Right ventricle myocardium inferior (tissue), 1 donor: ENCODE data around the gene DPYD. TPM values are rescaled to one million over a fixed set of nuclear protein-coding genes. Genes with fewer than 3 reads are reported as not detected.

Experiments used
- ATAC-seq: fragments of 200-7000 bp; cut with Tn5 transposase; one replicate; pipeline ENCODE4 v1.9.1; 2020; ENCODE audit warnings: mild to moderate bottlenecking, moderate library complexity
- DNase-seq: peaks from one replicate; pipeline ENCODE4 v3.0.0; 2021; ENCODE audit errors: missing footprints
- intact Hi-C: fragments of 100-400 bp; cut with DNase I; formaldehyde crosslinking; loops from one replicate; pipeline ENCODE4 v1.11.0; 2022
- total RNA-seq: library from RNA; stranded (reverse); fragmentation: NEBNext Ultra II Directional; extraction: Animal tissue kit (Norgen Biotek cat#: 25700); gene quantifications from one replicate; pipeline ENCODE4 v1.2.1, GENCODE V29; 2021
- donor health status: DM: no; HTN: yes; CAD: no; lungs with severe emphysema.

The DPYD gene
- total RNA-seq, 1 donor from 2014 or later, result 12.3 TPM

DNA sequence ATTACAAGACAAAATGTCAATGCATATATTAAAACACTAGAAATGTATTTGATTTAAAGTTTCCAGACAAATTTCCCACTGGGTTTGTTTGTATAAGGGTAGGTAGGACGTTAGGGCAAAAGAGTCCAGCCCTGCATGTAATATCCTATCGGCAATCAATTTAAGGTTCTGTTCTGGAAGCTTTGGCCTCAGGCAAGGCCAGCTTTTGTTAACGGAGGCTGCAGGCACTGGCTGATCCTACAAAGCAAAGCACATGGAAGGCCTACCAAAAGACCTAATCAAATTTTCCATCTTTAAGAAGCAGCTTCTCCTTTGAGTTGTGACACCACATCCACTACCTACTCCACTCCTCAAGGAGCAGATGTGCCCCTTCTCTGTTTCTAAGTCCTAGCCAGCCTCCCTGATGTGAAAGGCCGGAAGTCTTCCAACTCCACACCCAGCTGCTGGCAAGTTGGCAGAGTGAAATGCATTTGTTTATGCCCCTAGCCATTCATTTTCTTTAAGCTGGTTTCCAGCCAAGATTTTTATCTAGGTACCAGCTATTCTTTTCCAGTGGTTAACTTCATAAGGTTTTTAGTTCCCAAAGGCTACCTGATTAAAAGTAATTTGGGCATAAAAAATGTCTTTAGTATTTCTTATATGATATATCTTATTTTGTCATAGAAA is 746.7 kb downstream of the DPYD start:
- DNase-seq (peak; percentile 21), ATAC-seq (no peak)
- intact Hi-C loops, result no loop called here

DNA sequence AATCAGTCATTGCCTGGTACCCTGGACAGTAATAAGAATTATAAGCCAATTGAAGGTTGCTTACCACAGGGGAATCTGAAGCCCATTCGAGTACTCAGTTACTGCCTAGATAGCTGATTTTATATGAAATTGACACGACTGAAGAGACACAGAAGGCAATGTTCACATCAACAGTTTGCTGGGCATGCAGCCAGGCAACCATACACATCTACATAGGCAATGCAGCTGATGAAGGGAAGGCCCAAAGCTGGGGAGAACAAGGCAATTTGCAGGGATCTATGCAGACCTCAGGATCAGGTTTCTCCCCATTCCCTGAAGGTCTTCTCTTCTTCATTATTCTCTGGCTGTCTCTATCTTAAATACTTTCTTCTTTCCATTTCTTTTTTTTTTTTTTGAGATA is 750.5 kb downstream of the DPYD start:
- intact Hi-C loops, result no loop called here
- DNase-seq (peak; percentile 27), ATAC-seq (no peak)

DNA sequence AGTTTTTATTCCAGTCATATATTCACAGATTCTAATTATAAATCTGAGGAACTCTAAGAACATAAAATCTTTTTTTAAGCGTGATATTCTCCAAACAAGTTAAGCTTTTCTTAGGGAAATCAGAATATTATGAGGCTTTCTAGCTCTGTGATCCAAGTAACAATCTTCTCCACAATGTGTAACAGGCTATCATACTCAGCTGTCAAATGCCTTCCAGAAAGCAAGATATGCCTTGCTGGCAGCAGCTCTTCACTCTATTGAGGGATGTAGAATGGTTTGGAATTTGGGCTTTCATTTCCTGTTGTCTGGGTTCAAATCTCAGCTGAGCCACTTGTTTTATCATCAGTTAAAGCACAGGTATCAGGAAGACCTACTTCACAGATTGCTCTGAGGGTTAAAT is 752.8 kb downstream of the DPYD start:
- no peak for ATAC-seq
- intact Hi-C loops, result no loop called here
- no peak for DNase-seq

DNA sequence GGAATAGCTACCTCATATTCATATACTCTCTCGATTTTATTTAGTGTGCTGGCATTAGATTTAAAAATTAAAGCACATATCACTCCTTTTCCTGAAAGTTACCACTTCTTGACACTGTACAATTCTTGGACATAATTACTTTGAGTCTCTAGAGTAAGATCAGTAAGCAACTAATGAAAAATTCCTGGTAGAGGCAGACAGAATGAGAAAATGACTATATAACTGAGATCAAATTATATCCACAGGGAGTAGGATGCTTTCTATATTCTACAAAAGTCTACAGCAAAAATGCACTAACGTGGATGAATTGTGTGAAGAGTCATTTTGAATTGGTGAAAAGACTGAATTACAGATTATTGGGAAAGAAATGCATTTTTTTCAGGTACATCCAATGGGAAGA is 753.6 kb downstream of the DPYD start:
- DNase-seq (no peak), ATAC-seq (no peak)
- intact Hi-C loops, result no loop called here

DNA sequence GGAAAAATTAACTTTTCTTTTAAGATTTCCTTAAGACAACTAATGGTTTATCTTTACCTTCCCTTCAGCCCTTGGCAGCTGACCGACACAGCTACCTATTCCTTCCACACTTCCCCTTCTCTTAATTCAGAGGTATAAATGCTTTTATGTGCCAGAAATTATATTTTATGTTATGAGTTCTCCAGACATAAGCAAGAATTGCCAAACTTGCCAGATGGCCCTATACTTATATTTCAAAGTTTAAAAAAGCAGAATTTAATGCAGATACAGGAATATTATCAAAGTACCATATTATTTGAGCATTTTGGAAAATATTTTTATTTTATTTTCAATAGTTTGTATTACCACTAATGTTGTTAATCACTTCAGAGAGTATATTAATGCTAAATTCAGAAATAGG is 754.2 kb downstream of the DPYD start:
- DNase-seq (no peak), ATAC-seq (no peak)
- intact Hi-C loops, result no loop called here

DNA sequence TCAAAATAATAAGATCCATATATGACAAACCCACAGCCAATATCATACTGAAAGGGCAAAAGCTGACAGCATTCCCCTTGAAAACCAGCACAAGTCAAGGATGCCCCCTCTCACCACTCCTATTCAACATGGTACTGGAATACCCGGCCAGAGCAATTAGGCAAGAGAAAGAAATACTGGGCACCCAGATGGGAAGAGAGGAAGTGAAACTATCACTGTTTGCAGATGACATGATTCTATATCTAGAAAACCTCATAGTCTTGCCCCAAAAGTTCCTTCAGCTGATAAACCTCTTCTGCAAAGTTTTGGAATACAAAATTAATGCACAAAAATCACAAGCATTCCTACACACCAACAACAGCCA is 756.6 kb downstream of the DPYD start:
- DNase-seq (no peak), ATAC-seq (no peak)
- intact Hi-C loops, result no loop called here

DNA sequence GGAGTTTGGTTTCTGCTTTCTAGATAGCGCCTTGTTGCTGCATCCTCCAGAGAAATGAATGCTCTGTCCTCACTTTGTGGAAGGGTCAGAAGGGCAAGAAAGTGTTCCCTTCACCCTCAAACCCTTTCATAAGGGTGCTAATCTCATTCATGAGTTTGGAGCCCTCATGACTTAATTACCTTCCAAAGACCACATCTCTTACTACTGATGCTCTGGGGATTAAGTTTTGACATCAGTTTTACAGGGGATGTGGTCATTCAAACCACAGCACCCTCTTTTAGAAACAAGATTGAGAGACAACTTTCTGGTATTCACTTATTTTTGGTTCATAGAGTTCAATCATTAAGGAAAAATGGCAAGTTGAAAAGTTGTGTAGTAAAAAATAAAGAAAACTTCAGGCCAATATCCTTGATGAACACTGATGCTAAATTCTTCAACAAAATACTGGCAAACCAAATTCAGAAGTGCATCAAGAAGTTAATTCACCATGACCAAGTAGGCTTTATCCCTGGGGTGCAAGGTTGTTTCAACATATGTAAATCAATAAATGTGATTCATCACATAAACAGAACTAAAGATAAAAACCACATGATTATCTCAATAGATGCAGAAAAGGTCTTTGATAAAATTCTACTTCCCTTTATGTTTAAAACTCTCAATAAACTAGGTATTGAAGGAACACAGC is 757.1 kb downstream of the DPYD start:
- intact Hi-C loops, result no loop called here
- DNase-seq (no peak), ATAC-seq (no peak)

DNA sequence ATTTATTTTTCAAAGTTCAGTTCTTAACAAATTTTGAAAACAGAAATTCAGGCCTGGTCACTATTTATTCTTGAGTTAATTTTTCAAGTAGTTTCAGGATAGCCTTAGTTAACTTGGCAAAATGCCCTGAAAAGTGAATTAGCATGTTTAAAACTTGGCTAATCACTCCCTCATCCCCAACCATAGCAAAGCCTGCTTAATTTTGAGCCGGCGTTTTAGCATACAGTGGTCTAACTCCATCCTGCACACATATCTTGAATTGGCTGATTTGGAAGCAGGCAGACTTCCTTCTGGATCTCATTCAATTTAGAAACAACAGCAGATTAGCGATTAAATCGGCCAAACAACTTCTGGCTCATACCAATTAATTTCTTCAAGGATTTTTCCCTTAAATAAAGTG is 760.0 kb downstream of the DPYD start:
- DNase-seq (no peak), ATAC-seq (peak; percentile 10)
- intact Hi-C loops, result no loop called here

DNA sequence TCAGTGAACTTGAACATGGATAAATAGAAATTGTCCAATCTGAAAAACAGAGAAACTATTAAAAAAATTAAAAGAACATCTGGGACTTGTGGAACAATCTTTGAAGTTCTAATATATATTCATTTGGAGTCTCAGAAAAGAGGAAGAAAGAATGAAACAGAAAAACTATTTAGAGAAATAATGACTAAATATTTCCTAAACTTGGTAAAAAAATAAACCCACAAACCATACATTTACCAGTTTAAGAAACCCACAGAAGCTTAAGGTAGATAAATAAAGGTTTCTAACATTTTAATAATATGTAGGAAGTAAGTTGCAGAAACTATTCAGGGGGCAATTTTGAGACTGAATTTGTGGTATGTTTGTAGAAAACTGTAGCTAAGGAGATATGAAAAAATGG is 761.5 kb downstream of the DPYD start:
- intact Hi-C loops, result no loop called here
- no peak for ATAC-seq
- DNase-seq, result no peak

DNA sequence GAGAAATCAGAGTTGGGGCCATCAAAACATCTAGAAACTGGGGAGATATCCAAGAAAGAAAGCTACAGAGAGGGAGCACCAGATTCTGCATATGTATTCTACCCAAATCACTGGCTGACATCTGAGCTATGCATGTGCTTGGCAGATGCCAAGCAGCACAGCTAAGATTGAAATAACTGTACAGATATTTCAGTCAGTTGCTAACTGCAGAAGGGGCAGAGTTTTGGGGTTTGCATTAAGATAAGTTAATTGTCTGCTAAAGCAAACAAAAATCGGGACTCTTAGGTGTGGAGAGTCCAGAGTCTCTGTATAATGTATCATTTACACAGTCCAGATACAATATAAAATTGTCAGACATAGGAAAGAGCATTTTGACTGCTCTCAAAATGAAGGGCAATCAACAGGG is 762.1 kb downstream of the DPYD start:
- intact Hi-C loops, result no loop called here
- DNase-seq (no peak), ATAC-seq (no peak)

DNA sequence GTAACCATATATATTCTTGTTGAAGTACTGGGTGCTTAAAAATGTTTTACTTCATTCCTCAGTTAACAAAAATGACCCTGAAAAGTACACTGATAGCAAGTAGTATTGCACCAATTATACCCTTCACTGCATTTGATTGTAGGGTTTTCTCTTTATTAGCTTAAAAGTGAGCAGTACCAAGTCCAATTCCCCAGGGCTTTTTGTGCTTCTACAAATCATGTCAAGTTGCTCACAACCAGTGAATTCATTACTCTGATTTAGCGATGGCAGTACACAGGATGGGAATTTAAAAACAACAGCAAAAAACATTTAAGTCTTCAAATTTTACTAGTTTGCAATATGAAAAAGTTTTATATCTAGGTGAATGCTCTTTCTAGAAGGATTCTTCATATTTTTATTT is 762.8 kb downstream of the DPYD start:
- intact Hi-C loops, result no loop called here
- ATAC-seq (no peak), DNase-seq (no peak)

DNA sequence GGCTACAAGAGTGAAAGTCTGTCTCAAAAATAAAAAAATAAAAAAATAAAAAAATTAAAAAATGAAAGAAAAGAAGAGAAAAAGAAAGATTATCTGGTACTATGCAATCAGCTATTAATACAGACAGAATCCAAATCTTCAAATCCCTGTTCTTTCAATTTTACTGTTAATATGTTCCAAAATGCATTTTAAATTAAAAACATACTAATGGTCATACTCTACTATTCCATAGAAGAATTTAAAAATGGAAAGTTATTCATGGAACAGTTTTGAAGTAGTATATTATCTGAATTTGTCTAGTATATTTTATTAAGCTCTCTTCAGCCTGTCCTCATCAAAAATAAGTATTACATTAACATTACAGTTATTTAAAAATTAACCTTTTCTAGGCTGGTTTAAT is 769.2 kb downstream of the DPYD start:
- intact Hi-C loops, result no loop called here
- ATAC-seq (no peak), DNase-seq (no peak)

DNA sequence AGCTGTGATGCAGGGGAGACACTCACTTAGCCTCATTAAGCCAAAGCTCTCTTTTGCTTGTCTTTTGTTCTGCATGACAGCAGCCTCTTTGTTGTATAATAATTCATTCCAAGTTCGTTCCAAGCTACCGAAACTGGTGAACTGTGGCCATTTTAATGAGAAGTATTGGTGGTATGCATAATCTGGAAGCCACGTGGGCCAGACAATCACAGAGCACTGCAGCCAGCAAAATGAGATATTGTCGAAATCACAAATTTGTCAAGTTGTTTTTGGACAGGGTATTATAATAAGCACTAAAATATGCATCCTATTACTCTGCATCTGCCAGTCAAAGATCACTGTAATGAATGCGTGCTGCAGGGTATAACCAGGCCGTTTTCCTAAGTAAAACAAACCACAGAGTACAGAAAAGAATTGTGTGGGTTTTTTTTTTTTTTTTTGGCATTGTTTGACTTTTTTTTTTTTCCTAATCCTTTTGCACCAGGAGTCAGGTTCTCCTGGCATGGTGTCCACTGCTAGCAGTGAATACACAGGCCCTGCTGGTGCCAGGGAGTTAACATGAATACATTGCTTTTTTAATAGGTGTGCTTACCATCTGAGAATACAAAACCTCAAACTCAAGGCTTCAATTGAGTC is 775.4 kb downstream of the DPYD start:
- ATAC-seq (no peak), DNase-seq (no peak)
- intact Hi-C loops, result no loop called here

DNA sequence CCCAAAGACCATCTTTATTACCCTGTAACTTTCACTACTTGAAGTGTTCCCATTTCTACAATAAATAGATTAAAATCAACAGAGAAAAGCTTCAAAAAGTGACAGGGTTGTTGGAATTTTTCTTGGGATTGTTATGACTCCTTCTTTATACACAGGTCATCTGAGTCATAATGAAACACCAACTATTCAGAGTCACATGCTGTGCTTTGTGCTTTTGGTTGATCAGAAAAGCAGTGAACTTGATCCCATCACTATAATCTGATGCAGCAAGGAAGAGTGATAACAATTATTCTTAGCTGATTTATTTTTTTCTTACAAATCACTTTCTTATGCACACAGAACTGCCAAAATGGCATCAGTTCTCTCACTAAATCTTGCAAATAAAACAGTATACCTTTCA is 776.3 kb downstream of the DPYD start:
- ATAC-seq, result no peak
- DNase-seq, result no peak
- intact Hi-C loops, result no loop called here

DNA sequence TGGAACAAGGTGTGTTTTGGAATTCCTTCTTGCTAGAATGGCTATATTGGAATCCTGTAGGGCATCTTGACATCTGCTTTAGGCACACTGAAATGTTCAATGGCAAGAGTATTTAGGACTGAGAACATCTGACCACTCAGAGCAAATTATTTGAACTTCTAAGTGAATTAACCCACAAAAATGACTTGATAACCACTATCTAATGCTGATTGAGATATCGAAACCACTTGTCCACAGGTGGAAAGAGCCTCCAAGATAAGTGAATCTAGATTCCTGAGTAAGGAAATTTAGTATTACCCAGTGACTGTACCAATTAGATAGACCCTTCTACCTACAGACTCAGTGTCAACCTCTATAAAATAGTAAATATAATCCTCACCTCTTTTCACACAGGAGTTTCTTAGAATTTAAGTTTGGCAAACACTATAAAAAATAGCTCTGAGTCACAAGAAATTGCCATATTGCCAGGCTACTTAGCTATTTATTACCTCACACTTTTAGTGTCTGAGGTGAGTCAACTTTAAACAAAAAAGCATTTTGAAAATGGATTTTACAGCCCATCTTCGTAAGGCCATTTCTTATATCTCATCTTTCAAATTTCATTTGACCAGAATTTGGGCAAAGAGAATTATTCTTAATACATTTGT is 777.5 kb downstream of the DPYD start:
- DNase-seq (no peak), ATAC-seq (no peak)
- intact Hi-C loops, result no loop called here

DNA sequence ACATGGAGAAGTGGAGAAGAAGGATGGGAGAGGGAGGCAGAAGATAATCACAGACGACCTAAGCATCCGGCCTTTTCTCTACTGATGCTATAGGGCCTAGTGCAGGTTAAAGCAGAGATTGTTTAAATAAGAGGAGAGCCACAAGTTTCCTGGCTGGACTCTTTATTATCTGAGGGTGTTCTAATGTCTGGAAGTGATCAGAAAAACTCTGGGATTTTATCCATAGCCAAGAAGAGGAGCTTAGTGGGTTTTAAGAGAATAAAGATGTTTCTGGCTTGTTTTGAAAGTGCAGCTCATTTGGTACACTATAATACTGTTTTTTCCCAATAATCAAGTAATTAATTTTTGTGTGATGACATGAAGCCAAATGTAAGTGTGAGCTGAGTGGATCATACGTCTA is 780.2 kb downstream of the DPYD start:
- DNase-seq, result no peak
- intact Hi-C loops, result no loop called here
- ATAC-seq, result no peak

DNA sequence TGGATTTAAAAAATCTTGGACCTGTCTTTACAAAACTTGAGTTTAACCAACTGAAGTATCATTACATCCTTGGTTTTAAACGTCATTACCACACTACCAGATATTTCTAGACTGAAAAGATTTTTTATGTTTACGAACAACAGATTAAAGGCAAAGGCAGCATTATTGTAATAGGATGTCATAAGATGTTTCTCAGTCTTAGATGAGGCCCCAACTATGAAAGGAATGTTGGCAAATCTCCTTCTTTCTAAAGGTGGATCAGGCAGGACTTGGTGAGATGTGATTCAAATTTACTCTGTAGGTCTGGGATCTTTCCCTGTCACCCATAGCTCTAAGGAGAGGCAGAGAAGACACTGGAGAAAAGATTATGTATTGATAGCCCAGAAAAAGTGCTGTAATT is 781.3 kb downstream of the DPYD start:
- DNase-seq (no peak), ATAC-seq (no peak)
- intact Hi-C loops, result no loop called here

DNA sequence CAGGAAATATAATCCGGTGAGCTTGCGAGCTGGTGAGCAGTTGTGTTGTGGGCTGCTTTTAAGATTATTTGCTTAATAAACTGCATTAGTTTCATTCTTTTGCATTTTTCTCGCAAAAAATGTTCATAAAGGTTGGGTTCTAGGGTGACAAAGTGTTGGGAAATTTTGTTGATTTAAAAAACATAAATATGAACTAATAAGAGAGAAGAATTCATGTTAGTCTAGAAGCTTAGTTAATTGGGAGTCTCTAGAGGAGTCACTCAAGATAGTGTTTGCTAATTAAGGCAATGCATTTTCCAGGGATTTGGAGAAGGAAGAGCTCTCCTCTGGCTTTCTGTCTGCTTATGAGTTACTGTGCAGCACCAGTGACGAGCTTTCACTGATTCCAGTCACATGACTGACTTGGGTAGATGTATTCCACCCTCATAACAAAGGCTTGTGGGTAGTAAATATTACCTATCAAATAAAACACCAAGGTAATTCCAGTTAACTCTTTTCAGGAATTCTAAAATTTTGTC is 782.3 kb downstream of the DPYD start:
- intact Hi-C loops, result no loop called here
- peak; percentile 48 for ATAC-seq

DNA sequence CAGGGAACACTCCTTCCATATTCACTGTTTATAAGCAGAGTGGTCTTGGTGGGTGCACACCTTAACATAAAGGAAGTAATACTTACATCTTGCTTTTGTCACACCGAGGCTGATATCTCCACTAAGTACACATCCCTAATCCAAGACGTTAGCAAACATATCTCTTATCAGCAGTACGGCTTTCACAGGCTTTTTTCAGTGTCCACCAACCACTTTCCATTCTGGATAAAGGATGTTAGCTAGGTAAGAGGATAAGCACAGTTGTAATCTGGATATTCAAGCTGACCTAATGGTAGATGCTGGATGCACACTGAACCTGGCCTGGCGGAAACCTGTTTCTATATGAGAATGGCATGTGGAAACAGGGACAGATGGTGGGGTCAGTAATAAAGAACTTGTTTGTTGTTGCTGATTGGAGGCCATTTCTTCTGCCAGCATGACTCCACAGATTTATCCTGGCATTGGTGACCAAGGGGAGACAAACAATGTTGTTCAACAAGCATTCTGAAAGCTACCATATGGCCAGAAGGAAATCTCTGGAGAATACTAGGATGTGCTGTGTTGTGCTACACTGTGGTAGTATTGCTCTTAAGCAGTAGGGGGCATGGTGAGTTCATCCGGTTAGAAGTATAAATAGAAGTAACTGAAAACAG is 782.8 kb downstream of the DPYD start:
- DNase-seq, result no peak
- ATAC-seq, result peak; percentile 91
- intact Hi-C loops, result no loop called here

More for the DNA sequence above, 782.3 kb downstream of the DPYD start:
- no peak for DNase-seq
